Measurements from ENCODE around the gene TMED3. TPM values are rescaled to one million over a fixed set of nuclear protein-coding genes. Genes with fewer than 3 reads are reported as not detected.
"Not testable (repeated sequence)": the region's sequence is repeated elsewhere in the genome, so short reads cannot be mapped to it uniquely, and the experiment has no call there.

TMED3 gene
- total RNA-seq, 4 donors from 2014 or later = 21.0 to 52.0 (median 26.8) TPM

DNA sequence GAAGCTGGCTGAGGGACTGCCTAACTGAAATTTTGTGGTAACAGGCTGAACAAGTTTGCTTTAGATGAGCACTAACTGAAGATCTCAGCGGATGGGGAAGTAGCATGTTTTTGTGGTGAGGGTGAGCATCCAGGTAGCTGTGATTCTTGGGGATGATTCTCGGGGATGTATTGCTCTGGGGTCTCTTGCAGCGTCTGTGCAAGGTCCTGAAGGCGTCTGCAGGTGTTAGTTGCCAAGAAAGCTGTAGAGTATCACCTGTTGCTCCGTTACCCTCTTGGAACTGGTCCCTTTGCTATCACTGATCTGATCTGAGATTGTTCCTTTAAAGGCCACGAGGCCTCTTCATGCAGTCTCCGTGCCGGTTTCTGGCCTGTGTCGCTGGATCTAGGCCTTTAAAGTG is 6.0 kb downstream of the TMED3 start:
- Histone ChIP-seq H3K36me3 (peaks cover 0 to 65% (median 0%) of the 10 kb centered on the region in 3 donors), H3K4me1 (peaks cover 0 to 7% (median 4%) of the 10 kb centered on the region in 4 donors), H3K27me3 (no peaks in the 10 kb centered on the region), H3K27ac (no peak overlapping the region), H3K4me3 (no peak overlapping the region), H3K9me3 (no peaks in the 10 kb centered on the region)
- TF ChIP-seq, protein P1, sequence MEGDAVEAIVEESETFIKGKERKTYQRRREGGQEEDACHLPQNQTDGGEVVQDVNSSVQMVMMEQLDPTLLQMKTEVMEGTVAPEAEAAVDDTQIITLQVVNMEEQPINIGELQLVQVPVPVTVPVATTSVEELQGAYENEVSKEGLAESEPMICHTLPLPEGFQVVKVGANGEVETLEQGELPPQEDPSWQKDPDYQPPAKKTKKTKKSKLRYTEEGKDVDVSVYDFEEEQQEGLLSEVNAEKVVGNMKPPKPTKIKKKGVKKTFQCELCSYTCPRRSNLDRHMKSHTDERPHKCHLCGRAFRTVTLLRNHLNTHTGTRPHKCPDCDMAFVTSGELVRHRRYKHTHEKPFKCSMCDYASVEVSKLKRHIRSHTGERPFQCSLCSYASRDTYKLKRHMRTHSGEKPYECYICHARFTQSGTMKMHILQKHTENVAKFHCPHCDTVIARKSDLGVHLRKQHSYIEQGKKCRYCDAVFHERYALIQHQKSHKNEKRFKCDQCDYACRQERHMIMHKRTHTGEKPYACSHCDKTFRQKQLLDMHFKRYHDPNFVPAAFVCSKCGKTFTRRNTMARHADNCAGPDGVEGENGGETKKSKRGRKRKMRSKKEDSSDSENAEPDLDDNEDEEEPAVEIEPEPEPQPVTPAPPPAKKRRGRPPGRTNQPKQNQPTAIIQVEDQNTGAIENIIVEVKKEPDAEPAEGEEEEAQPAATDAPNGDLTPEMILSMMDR (IDR thresholded peaks at IDR 0.05) = no peak
- TF ChIP-seq POLR2A (IDR thresholded peaks at IDR 0.05) = no peak
- DNase-seq = no peak

DNA sequence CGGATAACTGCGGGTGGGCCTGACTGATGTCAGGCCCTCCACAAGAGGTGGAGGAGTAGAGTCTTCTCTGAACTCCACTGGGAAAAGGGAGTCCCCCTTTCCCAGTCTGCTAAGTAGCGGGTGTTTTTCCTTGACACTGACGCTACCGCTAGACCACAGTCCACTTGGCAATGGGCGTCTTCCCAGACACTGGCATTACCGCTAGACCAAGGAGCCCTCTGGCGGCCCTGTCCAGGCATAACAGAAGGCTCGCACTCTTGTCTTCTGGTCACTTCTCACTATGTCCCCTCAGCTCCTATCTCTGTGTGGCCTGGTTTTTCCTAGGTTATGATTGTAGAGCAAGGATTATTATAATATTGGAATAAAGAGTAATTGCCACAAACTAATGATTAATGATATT is 9.1 kb downstream of the TMED3 start:
- not testable (repeated sequence) for H3K27me3 ChIP-seq, DNase-seq, H3K27ac ChIP-seq, H3K4me3 ChIP-seq, H3K9me3 ChIP-seq, H3K4me1 ChIP-seq
- H3K36me3 ChIP-seq = peaks cover 0 to 59% (median 0%) of the 10 kb centered on the region in 3 donors

DNA sequence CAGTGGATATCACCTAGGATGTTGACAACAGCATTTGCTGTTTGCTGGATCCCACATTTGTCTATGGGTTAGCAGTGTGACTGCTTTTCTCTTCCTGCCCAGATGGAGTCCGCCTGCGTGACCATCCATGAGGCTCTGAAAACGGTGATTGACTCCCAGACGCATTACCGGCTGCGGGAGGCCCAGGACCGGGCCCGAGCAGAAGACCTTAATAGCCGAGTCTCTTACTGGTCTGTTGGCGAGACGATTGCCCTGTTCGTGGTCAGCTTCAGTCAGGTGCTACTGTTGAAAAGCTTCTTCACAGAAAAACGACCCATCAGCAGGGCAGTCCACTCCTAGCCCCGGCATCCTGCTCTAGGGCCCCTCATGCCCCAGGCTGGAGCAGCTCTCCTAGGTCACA is 11.0 kb downstream of the TMED3 start:
- no peak overlapping the region for H3K27ac ChIP-seq
- no peaks in the 10 kb centered on the region for H3K4me1 ChIP-seq
- H3K27me3 ChIP-seq = no peaks in the 10 kb centered on the region
- H3K36me3 ChIP-seq = peaks cover 0 to 41% (median 0%) of the 10 kb centered on the region in 3 donors
- no peak for TF ChIP-seq POLR2A (IDR thresholded peaks at IDR 0.05)
- TF ChIP-seq, protein P1 (IDR thresholded peaks at IDR 0.05) = no peak
- no peak overlapping the region for H3K4me3 ChIP-seq
- DNase-seq = no peak
- no peaks in the 10 kb centered on the region for H3K9me3 ChIP-seq

DNA sequence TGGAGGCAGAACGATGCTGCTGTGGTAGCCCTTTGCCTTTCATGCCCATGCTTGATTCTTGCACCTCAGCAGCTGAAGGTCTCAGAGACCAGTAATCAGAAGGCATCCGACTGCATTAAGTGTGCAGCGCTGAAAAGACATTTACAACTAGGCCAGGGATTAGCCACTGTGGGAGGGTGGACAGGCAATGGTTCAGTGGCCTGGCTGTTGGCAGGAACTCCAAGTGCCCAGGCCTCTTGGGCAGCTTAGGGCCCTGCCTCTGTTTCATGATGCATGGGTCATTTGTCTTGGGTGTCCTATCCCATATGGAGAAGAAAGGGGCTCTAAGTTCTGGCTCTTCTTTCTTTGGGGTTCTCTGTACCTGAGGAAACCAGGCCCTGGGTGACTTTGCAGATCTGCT is 11.4 kb downstream of the TMED3 start:
- no peaks in the 10 kb centered on the region for H3K9me3 ChIP-seq
- no peak overlapping the region for H3K27ac ChIP-seq
- H3K4me1 ChIP-seq = no peaks in the 10 kb centered on the region
- H3K4me3 ChIP-seq = no peak overlapping the region
- peaks cover 0 to 37% (median 0%) of the 10 kb centered on the region in 3 donors for H3K36me3 ChIP-seq
- TF ChIP-seq, protein P1 (IDR thresholded peaks at IDR 0.05) = no peak
- no peak for TF ChIP-seq POLR2A (IDR thresholded peaks at IDR 0.05)
- no peak for DNase-seq
- H3K27me3 ChIP-seq = no peaks in the 10 kb centered on the region

DNA sequence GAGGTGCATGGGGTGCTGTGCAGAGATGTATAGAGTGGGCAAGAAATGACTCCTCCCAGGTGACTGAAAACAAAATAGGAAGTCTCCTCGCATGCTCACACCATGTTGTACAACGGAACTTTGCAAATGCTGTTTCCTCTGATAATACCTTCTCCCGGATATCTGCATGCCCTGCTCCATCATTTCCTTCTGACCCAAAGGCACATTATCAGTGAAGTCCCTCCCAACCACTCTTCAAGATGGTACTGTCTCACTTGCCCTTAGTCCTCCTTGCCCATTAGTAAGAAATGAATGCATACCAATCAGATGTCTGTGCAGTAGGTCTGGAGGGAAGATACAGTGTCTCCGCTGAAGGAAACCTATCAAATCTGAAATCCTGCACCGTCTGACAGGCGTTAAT is 12.0 kb downstream of the TMED3 start:
- no peak for DNase-seq
- Histone ChIP-seq H3K4me1 (no peaks in the 10 kb centered on the region), H3K4me3 (no peak overlapping the region), H3K27me3 (no peaks in the 10 kb centered on the region), H3K36me3 (peaks cover 0 to 30% (median 0%) of the 10 kb centered on the region in 3 donors), H3K27ac (no peak overlapping the region), H3K9me3 (no peaks in the 10 kb centered on the region)
- no peak for TF ChIP-seq POLR2A (IDR thresholded peaks at IDR 0.05)
- TF ChIP-seq, protein P1 (IDR thresholded peaks at IDR 0.05) = no peak

DNA sequence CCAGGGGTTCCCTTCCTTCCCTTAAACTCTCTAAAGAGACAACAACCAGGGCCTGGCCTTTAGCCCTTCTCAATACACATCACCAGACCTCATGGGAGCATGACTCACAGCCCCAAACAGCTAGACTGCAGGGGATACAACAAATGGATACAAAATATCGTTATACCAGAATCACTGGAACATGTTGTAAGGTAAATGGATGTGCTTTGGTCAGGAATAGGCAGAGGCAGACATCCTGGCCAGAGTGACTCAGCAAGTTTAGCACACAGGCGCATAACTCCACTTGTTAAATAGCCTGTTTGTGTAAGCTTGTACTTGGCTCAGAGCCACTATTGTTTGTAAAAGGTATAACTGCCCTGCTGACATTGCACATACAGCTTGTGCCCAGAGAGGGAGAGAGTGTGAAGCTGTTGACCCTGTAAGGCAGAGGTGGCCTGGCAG is 18.3 kb downstream of the TMED3 start:
- Histone ChIP-seq H3K4me1 (no peaks in the 10 kb centered on the region), H3K27ac (no peak overlapping the region), H3K36me3 (no peaks in the 10 kb centered on the region), H3K9me3 (no peaks in the 10 kb centered on the region), H3K4me3 (no peak overlapping the region), H3K27me3 (no peaks in the 10 kb centered on the region)
- no peak for TF ChIP-seq POLR2A (IDR thresholded peaks at IDR 0.05)
- TF ChIP-seq, protein P1 (IDR thresholded peaks at IDR 0.05) = no peak
- DNase-seq = no peak
